HUDEP-2 (cell line): ENCODE results near the gene GPR3.
"Not testable (repeated sequence)": the region's sequence is repeated elsewhere in the genome, so short reads cannot be mapped to it uniquely, and the experiment has no call there.

Experiments
- DNase-seq, 76 experiments: peaks; one replicate each; lab custom pipeline; 2025; ENCODE audit not compliant: unreplicated experiment in 76 of 76; lab: John Stamatoyannopoulos, UW

Gene GPR3

GRCh38 chr1:27416387-27417111 lies 24.1 kb downstream of the GPR3 start:
- DNase-seq, result peak in 60 of 76 experiments; percentile 7 to 82 (median 34)

GRCh38 chr1:27417713-27418112 lies 25.3 kb downstream of the GPR3 start:
- DNase-seq, result no peak

DNA sequence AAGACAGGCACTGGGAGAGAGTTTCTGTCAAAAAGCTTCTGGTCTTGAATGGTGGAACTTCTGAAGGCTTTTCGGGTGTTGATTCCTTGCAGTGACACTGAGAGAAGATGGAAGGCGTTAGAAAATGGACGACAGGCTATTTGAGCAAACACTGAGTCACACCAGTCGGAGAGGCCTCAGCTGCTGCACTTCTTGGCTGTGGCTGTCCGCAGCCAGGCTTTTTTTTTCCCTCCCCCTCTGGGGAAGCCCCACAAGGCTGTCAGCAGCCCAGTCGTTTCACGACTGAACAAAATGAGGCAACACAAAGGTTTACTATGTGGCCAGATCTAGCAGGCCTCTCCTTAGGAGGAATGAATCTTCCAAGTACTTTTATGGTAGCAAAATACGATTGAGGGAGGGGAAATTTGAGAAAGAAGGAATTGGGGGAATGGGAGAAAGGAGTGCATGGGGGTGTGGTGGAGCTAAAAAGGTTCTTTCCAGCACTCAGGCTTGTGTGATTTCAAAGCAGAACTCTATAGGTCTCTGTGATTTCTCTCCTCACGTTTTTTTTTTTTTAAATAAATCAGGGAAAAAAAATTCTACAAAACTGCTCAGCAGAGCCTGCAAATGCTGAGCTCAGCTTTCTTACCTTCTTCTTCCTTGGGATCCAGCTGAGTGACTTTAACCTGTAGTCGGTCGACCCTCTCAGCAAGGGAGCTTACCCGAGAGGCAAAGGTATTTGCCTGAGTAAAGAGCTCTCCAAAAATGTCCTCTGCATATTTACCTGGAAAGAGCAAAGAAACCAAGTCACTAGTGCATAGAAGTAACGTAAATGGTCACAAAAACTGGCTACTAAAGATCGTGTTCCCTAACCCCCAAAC lies 26.1 kb downstream of the GPR3 start:
- no peak for DNase-seq

DNA sequence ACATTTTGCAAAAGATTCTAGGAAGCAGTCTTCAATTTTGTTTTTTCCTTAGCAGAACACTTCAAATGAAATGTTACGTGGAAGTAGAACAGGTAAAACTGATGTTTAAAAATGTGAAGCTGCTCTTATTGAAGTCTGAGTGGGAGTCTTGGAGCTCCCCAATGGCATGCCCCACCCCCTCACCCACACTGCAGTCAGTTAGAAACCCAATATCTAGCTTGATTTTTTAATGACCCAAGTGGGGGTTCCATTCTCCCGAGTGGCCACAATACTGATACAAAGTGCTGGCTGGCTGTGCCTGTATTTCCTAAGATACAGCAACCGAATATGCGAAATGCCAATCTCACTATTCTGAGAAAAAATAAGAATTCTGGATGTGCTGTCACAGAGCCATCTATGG lies 31.3 kb downstream of the GPR3 start:
- DNase-seq, result no peak

DNA sequence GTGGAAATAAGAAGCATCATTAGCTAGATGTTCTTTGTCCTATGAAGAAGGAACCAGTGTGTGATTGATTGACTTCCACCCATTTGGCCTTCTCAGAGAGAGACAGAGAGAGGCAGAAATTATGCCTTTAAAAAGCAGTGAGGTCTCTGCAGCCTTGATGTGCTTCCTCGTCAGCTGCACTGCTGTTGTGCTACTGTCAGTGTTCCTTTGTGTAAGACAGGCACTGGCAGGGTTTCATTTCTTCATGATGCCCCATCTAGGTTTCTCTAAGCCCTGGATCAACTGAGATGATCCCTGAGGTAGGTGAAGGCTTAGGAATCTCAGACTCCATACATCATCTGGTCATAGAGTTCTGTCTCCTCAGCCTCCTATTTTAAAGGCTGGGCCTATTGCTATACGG lies 34.9 kb downstream of the GPR3 start:
- DNase-seq, result no peak

- no peak for DNase-seq
Observed at GRCh38 chr1:27427816-27428315, 35.4 kb downstream of the GPR3 start.

GRCh38 chr1:27428316-27429028 lies 36.0 kb downstream of the GPR3 start:
- peak in 49 of 76 experiments; percentile 6 to 64 (median 33) for DNase-seq

DNA sequence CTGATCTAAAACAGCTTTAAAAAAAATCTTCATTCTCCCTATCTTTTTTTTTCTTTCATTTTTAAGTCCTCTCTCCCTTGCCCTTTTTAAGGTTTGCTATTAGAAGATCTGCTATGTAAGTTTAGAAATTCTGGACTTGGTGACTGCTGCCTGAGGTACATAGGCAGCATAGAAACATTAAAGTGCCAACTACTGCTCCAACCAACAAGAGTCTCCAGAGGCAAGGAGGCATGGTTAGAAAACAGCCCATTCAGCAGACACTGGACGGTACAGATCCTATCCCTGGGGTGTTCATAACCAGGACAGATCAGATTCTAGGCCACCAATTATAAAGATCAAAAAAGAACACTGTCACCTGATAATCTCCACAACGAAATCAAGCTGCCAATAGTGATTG lies 36.6 kb downstream of the GPR3 start:
- DNase-seq, result no peak

DNA sequence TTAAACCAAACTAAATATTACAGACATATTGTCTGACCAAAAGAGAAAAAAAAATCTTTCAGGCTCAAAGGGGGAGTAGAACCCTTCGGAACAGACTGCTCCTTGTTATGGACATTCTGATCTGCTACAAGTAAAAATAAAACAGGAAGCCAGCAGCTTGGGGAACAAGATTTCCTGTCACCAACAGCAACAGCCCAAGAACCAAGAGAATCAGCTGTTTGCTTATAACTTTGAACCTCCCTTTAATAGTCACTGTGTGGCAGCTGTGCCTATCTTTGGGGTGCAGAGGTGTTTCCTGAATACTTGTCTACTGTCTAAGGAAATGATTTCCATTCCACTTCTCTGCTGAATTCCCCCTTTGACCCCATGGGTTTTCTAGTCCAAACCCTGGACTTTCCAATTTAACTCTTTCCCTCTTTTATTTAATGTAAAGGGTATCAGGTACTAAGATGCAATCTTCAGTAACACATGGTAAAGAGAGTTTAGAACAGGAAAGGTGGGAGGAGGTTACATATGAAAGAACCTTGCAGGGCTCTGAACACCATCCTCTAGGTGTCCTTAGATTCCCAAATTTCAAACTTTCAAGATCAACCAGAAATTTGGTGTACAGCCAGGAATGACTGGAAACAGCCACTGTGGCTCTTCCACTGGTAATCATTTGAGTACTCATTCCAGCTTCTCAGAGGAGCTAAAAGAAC lies 38.6 kb downstream of the GPR3 start:
- no peak for DNase-seq

DNA sequence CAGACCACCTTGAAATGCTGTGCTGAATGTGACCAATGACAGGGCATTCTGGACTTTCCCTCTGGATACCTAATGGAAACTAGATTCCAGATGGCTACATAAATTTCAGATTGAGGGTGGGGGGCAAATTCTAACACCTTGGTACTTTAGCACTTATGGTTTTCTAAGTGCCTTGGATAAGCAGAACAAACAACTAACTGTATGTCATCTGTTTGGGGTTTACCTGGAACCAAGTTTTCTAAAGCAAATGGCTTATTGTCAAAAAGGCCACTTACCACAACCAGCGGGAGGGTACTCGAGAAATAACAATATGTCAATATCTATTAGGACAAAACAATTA lies 39.1 kb downstream of the GPR3 start:
- no peak for DNase-seq

GRCh38 chr1:27432725-27433124 lies 40.3 kb downstream of the GPR3 start:
- DNase-seq, result not testable (repeated sequence)

DNA sequence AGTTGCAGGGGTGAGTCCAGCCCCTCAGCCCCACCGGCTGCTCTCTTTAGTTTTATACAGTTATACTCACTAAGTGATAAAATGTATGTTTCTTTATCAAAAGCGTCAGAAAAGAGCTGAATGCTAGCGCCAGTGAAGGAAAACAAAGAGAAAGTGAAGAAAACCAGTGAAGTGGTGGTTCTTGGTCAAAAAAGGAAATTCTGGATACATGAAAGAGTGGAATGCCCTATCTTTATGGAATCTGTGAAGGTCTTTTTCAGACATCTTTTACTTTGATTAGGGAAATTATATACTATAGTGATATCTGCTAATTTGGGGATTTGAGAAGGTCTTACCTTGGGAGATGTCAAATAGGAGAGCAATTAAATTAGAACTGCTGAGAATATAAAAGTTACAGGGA lies 41.3 kb downstream of the GPR3 start:
- no peak for DNase-seq

- DNase-seq, result no peak
Observed at GRCh38 chr1:27435566-27436203, 43.3 kb downstream of the GPR3 start.

GRCh38 chr1:27436204-27437159 lies 44.1 kb downstream of the GPR3 start:
- peak in 1 of 76 experiments; percentile 7 for DNase-seq

DNA sequence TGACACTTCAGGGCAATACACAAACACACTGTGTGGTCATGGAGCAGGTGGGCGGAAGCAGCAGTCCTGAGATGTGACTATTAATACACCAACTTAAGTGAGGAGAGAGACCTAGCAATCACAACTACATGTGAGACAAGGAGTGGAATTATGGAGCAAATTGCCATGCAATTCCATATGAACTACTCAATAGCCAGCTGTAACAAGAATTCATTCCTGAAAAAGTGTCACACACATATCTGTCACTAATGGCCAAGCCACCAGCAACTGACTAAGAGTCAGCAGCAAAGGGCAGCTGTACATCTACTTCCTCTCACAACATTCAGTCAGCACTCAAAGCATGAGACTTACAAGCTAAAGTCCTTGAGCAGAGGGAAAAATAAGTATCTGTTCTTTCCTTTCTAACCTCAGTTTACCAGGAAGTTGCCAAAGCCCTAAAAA lies 46.2 kb downstream of the GPR3 start:
- no peak for DNase-seq

DNA sequence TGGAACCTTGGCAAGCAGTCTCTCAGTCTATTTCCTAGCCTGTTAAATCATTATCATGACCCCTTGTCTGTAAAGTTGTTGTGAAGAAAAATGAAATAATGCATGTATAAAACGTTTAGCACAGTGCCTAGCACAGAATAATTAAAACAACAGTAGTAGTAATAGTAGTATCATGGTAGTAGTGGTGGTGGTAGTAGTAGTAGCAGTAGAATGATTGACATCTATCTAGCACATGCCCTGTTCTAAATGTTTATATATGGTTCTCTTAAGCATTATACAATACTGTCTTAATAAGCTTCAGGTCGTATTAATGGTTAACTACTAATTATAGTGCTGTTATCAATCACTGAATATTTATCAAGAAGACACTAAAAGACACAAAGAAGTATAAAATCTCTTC lies 46.7 kb downstream of the GPR3 start:
- no peak for DNase-seq

DNA sequence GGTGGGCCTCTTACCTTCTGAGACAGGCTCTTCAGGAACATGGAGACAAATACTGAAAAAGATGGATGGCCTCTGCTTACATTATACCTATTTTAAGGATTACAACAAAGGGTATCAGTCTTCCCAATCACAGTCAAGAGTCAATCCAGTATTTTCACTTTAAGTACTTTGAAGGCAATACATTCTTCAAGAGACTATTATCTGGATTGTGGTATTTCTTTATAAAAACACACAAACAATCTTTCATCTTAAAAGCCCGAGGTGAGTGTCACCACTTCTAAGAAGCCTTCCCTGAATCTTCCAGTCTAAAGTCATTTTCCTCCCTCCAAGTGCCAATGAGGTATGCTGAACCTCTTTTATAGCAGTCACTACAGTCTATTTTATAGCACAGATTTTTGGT lies 52.2 kb downstream of the GPR3 start:
- no peak for DNase-seq
